BLaER1 treated with 17β-estradiol and CSF1 and Interleukin-3, amounts not matched to agents 10 nM and 100 nM (cell line): ENCODE measurements around the gene UBA7.
A peak's percentile ranks its signal among the peaks of the same experiment; 100 is the strongest.
"Not testable (repeated sequence)": the region's sequence is repeated elsewhere in the genome, so short reads cannot be mapped to it uniquely, and the experiment has no call there.

Source experiments
- H3K27ac ChIP-seq, 11 experiments: shearing (Covaris generic); formaldehyde crosslinking; 2 replicates each; pipeline ENCODE4 v1.8.1; 2022
- H3K27me3 ChIP-seq, 11 experiments: shearing (Covaris generic); formaldehyde crosslinking; 2 replicates each; pipeline ENCODE4 v1.8.1; 2022
- H3K36me3 ChIP-seq, 11 experiments: shearing (Covaris generic); formaldehyde crosslinking; 2 replicates each; pipeline ENCODE4 v1.8.1; 2022
- H3K4me1 ChIP-seq, 10 experiments: shearing (Covaris generic); formaldehyde crosslinking; 2 replicates each; pipeline ENCODE4 v1.8.1; 2022
- H3K4me2 ChIP-seq, 11 experiments: shearing (Covaris generic); formaldehyde crosslinking; 2 replicates each; pipeline ENCODE4 v1.8.1; 2022
- H3K4me3 ChIP-seq, 10 experiments: shearing (Covaris generic); formaldehyde crosslinking; 2 replicates each; pipeline ENCODE4 v1.8.1; 2022
- H3K9ac ChIP-seq, 11 experiments: shearing (Covaris generic); formaldehyde crosslinking; 2 replicates each; pipeline ENCODE4 v1.8.1; 2022
- H3K9me3 ChIP-seq, 11 experiments: shearing (Covaris generic); formaldehyde crosslinking; replicated peaks in 1 of 11; 2 replicates each; pipeline ENCODE4 v1.8.1; 2022
- H4K20me1 ChIP-seq, 11 experiments: shearing (Covaris generic); formaldehyde crosslinking; 2 replicates each; pipeline ENCODE4 v1.8.1; 2022
- Cebpa-rat ChIP-seq, 11 experiments: shearing (Covaris generic); IDR thresholded peaks; 2 replicates each; pipeline ENCODE4 v1.8.1; 2022

Gene UBA7

GRCh38 chr3:49785565-49786356, 28.0 kb downstream of the UBA7 start:
- peaks cover 35 to 45% (median 39%) of the 10 kb centered on the region in 11 experiments for H3K36me3 ChIP-seq
- H4K20me1 ChIP-seq = peaks cover 12 to 48% (median 29%) of the 10 kb centered on the region in 11 experiments; a peak in 18 of 22 replicates
- no peaks in the 10 kb centered on the region for H3K9me3 ChIP-seq
- H3K9ac ChIP-seq = peak overlapping the region; percentile 87 to 94 (median 90)
- TF ChIP-seq Cebpa-rat (IDR thresholded peaks at IDR 0.05) = no peak
- peak overlapping the region; percentile 79 to 92 (median 87) for H3K27ac ChIP-seq
- H3K27me3 ChIP-seq = no peaks in the 10 kb centered on the region
- H3K4me2 ChIP-seq = peak overlapping the region; percentile 76 to 97 (median 89)
- peak overlapping the region; percentile 77 to 98 (median 91) for H3K4me3 ChIP-seq
- peaks cover 44 to 67% (median 53%) of the 10 kb centered on the region in 10 experiments for H3K4me1 ChIP-seq

- not testable (repeated sequence) for H3K27me3 ChIP-seq, H3K9me3 ChIP-seq, H3K27ac ChIP-seq, H3K9ac ChIP-seq, H3K4me3 ChIP-seq
- H3K36me3 ChIP-seq = peaks cover 44 to 80% (median 71%) of the 10 kb centered on the region in 11 experiments
- H4K20me1 ChIP-seq = peaks cover 39 to 83% (median 64%) of the 10 kb centered on the region in 11 experiments; a peak in 20 of 22 replicates
- 0 out of 22 replicates have a peak overlapping the region, but pooled peaks of 1 of the 11 experiments have one; percentile 16 for H3K4me2 ChIP-seq
- peaks cover 29 to 67% (median 41%) of the 10 kb centered on the region in 10 experiments for H3K4me1 ChIP-seq
Measured at GRCh38 chr3:49782277-49782676, 31.5 kb downstream of the UBA7 start.

- Histone ChIP-seq H3K36me3 (peaks cover 51 to 87% (median 78%) of the 10 kb centered on the region in 11 experiments), H3K27me3 (no peaks in the 10 kb centered on the region), H3K4me2 (peak overlapping the region in 8 of 11 experiments; percentile 1 to 32 (median 16); a peak in 9 of 22 replicates), H4K20me1 (peaks cover 45 to 90% (median 71%) of the 10 kb centered on the region in 11 experiments; a peak in 20 of 22 replicates), H3K9ac (peak overlapping the region in 7 of 11 experiments; percentile 3 to 41 (median 19); a peak in 1 of 22 replicates), H3K9me3 (no peaks in the 10 kb centered on the region), H3K27ac (no peak overlapping the region), H3K4me3 (no peak overlapping the region), H3K4me1 (peaks cover 22 to 61% (median 34%) of the 10 kb centered on the region in 10 experiments)
- no peak for TF ChIP-seq Cebpa-rat (IDR thresholded peaks at IDR 0.05)
Measured at GRCh38 chr3:49781415-49782199, 32.1 kb downstream of the UBA7 start.

- Histone ChIP-seq H4K20me1 (peaks cover 52 to 96% (median 77%) of the 10 kb centered on the region in 11 experiments; a peak in 20 of 22 replicates), H3K36me3 (peaks cover 57 to 93% (median 84%) of the 10 kb centered on the region in 11 experiments), H3K9ac (peak overlapping the region in 7 of 11 experiments; percentile 1 to 41 (median 16); a peak in 5 of 22 replicates), H3K4me2 (peak overlapping the region in 6 of 11 experiments; percentile 22 to 39 (median 32); a peak in 11 of 22 replicates), H3K4me1 (peaks cover 22 to 61% (median 34%) of the 10 kb centered on the region in 10 experiments)
- H3K4me3 ChIP-seq, H3K27ac ChIP-seq, H3K27me3 ChIP-seq, H3K9me3 ChIP-seq: not testable (repeated sequence)
Measured at GRCh38 chr3:49780975-49781365, 32.8 kb downstream of the UBA7 start.

GRCh38 chr3:49780080-49780974, 33.4 kb downstream of the UBA7 start:
- Histone ChIP-seq H4K20me1 (peaks cover 58 to 100% (median 84%) of the 10 kb centered on the region in 11 experiments; a peak in 21 of 22 replicates), H3K4me3 (no peak overlapping the region), H3K9me3 (no peaks in the 10 kb centered on the region), H3K9ac (peak overlapping the region in 6 of 11 experiments; percentile 1 to 25 (median 18); a peak in 7 of 22 replicates), H3K4me1 (peaks cover 21 to 60% (median 31%) of the 10 kb centered on the region in 10 experiments), H3K27me3 (no peaks in the 10 kb centered on the region), H3K36me3 (peaks cover 64 to 100% (median 90%) of the 10 kb centered on the region in 11 experiments), H3K4me2 (peak overlapping the region in 6 of 11 experiments; percentile 7 to 39 (median 18); a peak in 10 of 22 replicates), H3K27ac (0 out of 22 replicates have a peak overlapping the region, but pooled peaks of 1 of the 11 experiments have one; percentile 0)
- TF ChIP-seq Cebpa-rat (IDR thresholded peaks at IDR 0.05) = no peak

GRCh38 chr3:49779358-49780079, 34.2 kb downstream of the UBA7 start:
- peaks cover 64 to 100% (median 92%) of the 10 kb centered on the region in 11 experiments; a peak in 21 of 22 replicates for H4K20me1 ChIP-seq
- peaks cover 13 to 52% (median 23%) of the 10 kb centered on the region in 10 experiments for H3K4me1 ChIP-seq
- H3K27ac ChIP-seq = no peak overlapping the region
- no peaks in the 10 kb centered on the region for H3K27me3 ChIP-seq
- H3K4me3 ChIP-seq = no peak overlapping the region
- no peak for TF ChIP-seq Cebpa-rat (IDR thresholded peaks at IDR 0.05)
- H3K36me3 ChIP-seq = peaks cover 64 to 99% (median 90%) of the 10 kb centered on the region in 11 experiments
- no peak overlapping the region for H3K9ac ChIP-seq
- H3K4me2 ChIP-seq = peak overlapping the region in 1 of 11 experiments; percentile 17; a peak in 2 of 22 replicates
- H3K9me3 ChIP-seq = no peaks in the 10 kb centered on the region

- H3K27me3 ChIP-seq, H3K27ac ChIP-seq, H3K4me3 ChIP-seq, H3K9ac ChIP-seq, H3K4me2 ChIP-seq, H3K9me3 ChIP-seq: not testable (repeated sequence)
- Histone ChIP-seq H3K4me1 (peaks cover 1 to 21% (median 9%) of the 10 kb centered on the region in 10 experiments; a peak in 18 of 20 replicates), H4K20me1 (peaks cover 84 to 100% (median 100%) of the 10 kb centered on the region in 11 experiments; a peak in 21 of 22 replicates), H3K36me3 (peaks cover 43 to 87% (median 69%) of the 10 kb centered on the region in 11 experiments)
Measured at GRCh38 chr3:49776101-49776500, 37.7 kb downstream of the UBA7 start.
